ENCODE data around the gene MPP7.

DNA sequence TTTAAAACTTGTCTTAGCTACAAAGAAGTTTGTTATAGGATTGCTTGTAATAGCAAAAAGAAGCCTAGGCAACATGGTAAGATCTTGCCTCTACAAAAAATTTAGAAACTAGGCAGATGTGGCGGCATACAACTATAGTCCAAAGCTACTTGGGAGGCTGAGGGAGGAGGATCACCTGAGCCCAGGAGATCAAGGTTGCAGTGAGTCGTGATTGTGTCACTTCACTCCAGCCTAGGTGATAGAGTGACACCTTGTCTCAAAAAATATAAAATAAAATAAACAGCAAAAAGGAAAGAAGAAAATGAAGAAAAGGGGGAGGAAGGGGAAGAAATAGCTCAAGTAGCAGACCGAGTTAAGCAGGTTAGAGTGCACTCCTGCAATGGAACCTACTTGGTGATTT, 47.0 kb upstream of the MPP7 start:
- TF ChIP-seq POLR2AphosphoS5 (IDR thresholded peaks at IDR 0.05): no peak
- TF ChIP-seq, protein P1, sequence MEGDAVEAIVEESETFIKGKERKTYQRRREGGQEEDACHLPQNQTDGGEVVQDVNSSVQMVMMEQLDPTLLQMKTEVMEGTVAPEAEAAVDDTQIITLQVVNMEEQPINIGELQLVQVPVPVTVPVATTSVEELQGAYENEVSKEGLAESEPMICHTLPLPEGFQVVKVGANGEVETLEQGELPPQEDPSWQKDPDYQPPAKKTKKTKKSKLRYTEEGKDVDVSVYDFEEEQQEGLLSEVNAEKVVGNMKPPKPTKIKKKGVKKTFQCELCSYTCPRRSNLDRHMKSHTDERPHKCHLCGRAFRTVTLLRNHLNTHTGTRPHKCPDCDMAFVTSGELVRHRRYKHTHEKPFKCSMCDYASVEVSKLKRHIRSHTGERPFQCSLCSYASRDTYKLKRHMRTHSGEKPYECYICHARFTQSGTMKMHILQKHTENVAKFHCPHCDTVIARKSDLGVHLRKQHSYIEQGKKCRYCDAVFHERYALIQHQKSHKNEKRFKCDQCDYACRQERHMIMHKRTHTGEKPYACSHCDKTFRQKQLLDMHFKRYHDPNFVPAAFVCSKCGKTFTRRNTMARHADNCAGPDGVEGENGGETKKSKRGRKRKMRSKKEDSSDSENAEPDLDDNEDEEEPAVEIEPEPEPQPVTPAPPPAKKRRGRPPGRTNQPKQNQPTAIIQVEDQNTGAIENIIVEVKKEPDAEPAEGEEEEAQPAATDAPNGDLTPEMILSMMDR (IDR thresholded peaks at IDR 0.05): no peak
- TF ChIP-seq POLR2A (IDR thresholded peaks at IDR 0.05): no peak

All from breast epithelium (tissue), 3 donors.